A549 (cell line): ENCODE measurements around the gene ZFPM1. TPM values are rescaled to one million over a fixed set of nuclear protein-coding genes. Genes with fewer than 3 reads are reported as not detected.
"Not testable (repeated sequence)": the region's sequence is repeated elsewhere in the genome, so short reads cannot be mapped to it uniquely, and the experiment has no call there.

Source experiments
- ATAC-seq, 2 experiments: fragments of 200-7000 bp in 1 of 2; fragments of >200 bp in 1 of 2; cut with Nextera tagmentation in 1 of 2; cut with Tn5 transposase in 1 of 2; 3 replicates each; pipeline versions ENCODE4 v1.8.0 to v1.9.1; 2018 to 2020; ENCODE audit warnings: mild to moderate bottlenecking in 1 of 2, moderate library complexity in 1 of 2
- CTCF ChIA-PET: fragments of 300-600 bp; sonication (Branson Sonifier 250); formaldehyde crosslinking; extraction: SDS; loops from one replicate; lab custom pipeline; 2021; ENCODE audit warnings: antibody characterized with exemption, inconsistent platforms; lab: Yijun Ruan, JAX
- POLR2A ChIA-PET: fragments of 350-600 bp; formaldehyde crosslinking; extraction: SDS; loops from one replicate; lab custom pipeline; 2021; ENCODE audit warnings: antibody characterized with exemption, inconsistent platforms; lab: Yijun Ruan, JAX
- DNase-seq, 2 experiments: peaks; one replicate each; pipeline versions ENCODE4 v3.0.0 to v3.0.0-alpha.2; 2011 to 2016; ENCODE audit warnings: low read depth in 1 of 2, low spot score in 1 of 2
- FAIRE-seq: peaks from 2 replicates; lab custom pipeline; 2011; peaks lifted over from hg19 to GRCh38; lab: Jason Lieb, UNC
- H3K27ac ChIP-seq, 2 experiments: fragments of >200 bp; sonication (Bioruptor Twin); formaldehyde crosslinking; 3 replicates each; pipeline ENCODE4 v1.5.1; 2016 to 2017
- H3K4me1 ChIP-seq: fragments of >200 bp; sonication (Bioruptor Twin); formaldehyde crosslinking; 3 replicates; pipeline ENCODE4 v1.6.1; 2016
- H3K4me2 ChIP-seq: fragments of >200 bp; sonication (Bioruptor Twin); formaldehyde crosslinking; 3 replicates; pipeline ENCODE4 v1.6.1; 2016
- H3K4me3 ChIP-seq: fragments of >200 bp; sonication (Bioruptor Twin); formaldehyde crosslinking; 3 replicates; pipeline ENCODE4 v1.5.1; 2016
- H3K9me3 ChIP-seq: fragments of >200 bp; sonication (Bioruptor Twin); formaldehyde crosslinking; 3 replicates; pipeline ENCODE4 v1.6.1; 2016
- BHLHE40 ChIP-seq: IDR thresholded peaks from 2 replicates; pipeline ENCODE4 v1.6.1; 2012; ENCODE audit warnings: low read depth, low read length, inconsistent platforms
- CBX2 ChIP-seq: fragments of 200-600 bp; sonication (generic); IDR thresholded peaks from 2 replicates; pipeline ENCODE4 v1.6.1; 2016; ENCODE audit warnings: low read depth, mild to moderate bottlenecking, borderline replicate concordance
- CHD4 ChIP-seq: fragments of 200-600 bp; sonication (generic); IDR thresholded peaks from 2 replicates; pipeline ENCODE4 v1.6.1; 2016; ENCODE audit warnings: antibody characterized with exemption, mild to moderate bottlenecking, borderline replicate concordance
- EHMT2 ChIP-seq: fragments of 200-600 bp; sonication (generic); IDR thresholded peaks from 2 replicates; pipeline ENCODE4 v1.6.1; 2016; ENCODE audit warnings: antibody characterized with exemption, low read depth, mild to moderate bottlenecking, moderate library complexity
- EP300 ChIP-seq, 2 experiments: fragments of >200 bp; sonication (Bioruptor Twin); formaldehyde crosslinking; IDR thresholded peaks; 2 replicates in 1 of 2; 3 replicates in 1 of 2; pipeline ENCODE4 v1.6.1; 2016 to 2017
- FOSL2 ChIP-seq, 2 experiments: fragments of 450-650 bp in 1 of 2; fragments of >200 bp in 1 of 2; sonication (Bioruptor Twin) in 1 of 2; formaldehyde crosslinking; IDR thresholded peaks; 2 replicates each; pipeline versions ENCODE4 v1.5.0 to v1.6.1; 2016 to 2020; ENCODE audit warnings: mild to moderate bottlenecking in 1 of 2, moderate library complexity in 1 of 2
- HDAC2 ChIP-seq: fragments of 200-600 bp; sonication (generic); IDR thresholded peaks from 2 replicates; pipeline ENCODE4 v1.6.1; 2016
- HEYL ChIP-seq: fragments of 250-450 bp; sonication (Bioruptor Pico); IDR thresholded peaks from 2 replicates; pipeline ENCODE4 v1.8.0; 2021; ENCODE audit warnings: mild to moderate bottlenecking, moderate library complexity
- HMGXB4 ChIP-seq: fragments of 250-450 bp; sonication (Bioruptor Pico); IDR thresholded peaks from 2 replicates; pipeline ENCODE4 v1.5.0; 2021; ENCODE audit warnings: mild to moderate bottlenecking, moderate library complexity, borderline replicate concordance
- JUN ChIP-seq, 2 experiments: fragments of >200 bp; sonication (Bioruptor Twin); formaldehyde crosslinking; IDR thresholded peaks; 2 replicates in 1 of 2; 3 replicates in 1 of 2; pipeline ENCODE4 v1.6.1; 2016 to 2017
- NPAS2 ChIP-seq: fragments of 250-450 bp; sonication (Bioruptor Pico); IDR thresholded peaks from 2 replicates; pipeline ENCODE4 v1.8.0; 2022; ENCODE audit warnings: mild to moderate bottlenecking, moderate library complexity, borderline replicate concordance
- NR3C1 ChIP-seq: fragments of >200 bp; sonication (Bioruptor Twin); formaldehyde crosslinking; IDR thresholded peaks from 3 replicates; pipeline ENCODE4 v1.6.1; 2017
- PBX3 ChIP-seq: IDR thresholded peaks from 2 replicates; pipeline ENCODE4 v1.6.1; 2012
- RCOR1 ChIP-seq: fragments of 150-350 bp; IDR thresholded peaks from 2 replicates; pipeline ENCODE4 v1.6.1; 2014; ENCODE audit warnings: antibody characterized with exemption, low read length, low read depth
- RFX5 ChIP-seq: fragments of 450-650 bp; IDR thresholded peaks from 2 replicates; pipeline ENCODE4 v1.7.1; 2014; ENCODE audit warnings: antibody characterized with exemption, mild to moderate bottlenecking, moderate library complexity
- SMC3 ChIP-seq: fragments of >200 bp; sonication (Bioruptor Twin); formaldehyde crosslinking; IDR thresholded peaks from 3 replicates; pipeline ENCODE4 v1.6.1; 2018; ENCODE audit warnings: inconsistent platforms
- SREBF2 ChIP-seq: fragments of 450-650 bp; IDR thresholded peaks from 2 replicates; pipeline ENCODE4 v1.6.1; 2014; ENCODE audit warnings: mild to moderate bottlenecking, moderate library complexity
- TFCP2L1 ChIP-seq: fragments of 250-450 bp; sonication (Bioruptor Pico); IDR thresholded peaks from 2 replicates; pipeline ENCODE4 v1.5.0; 2021; ENCODE audit warnings: mild to moderate bottlenecking
- TP53 ChIP-seq: fragments of 250-450 bp; sonication (Bioruptor Pico); IDR thresholded peaks from 2 replicates; pipeline ENCODE4 v1.5.0; 2021; ENCODE audit warnings: mild to moderate bottlenecking, moderate library complexity
- ZC3H11A ChIP-seq: fragments of 450-650 bp; IDR thresholded peaks from 2 replicates; pipeline ENCODE4 v1.6.1; 2014; ENCODE audit warnings: antibody characterized with exemption, mild to moderate bottlenecking
- ZFP36 ChIP-seq: fragments of 450-650 bp; IDR thresholded peaks from 2 replicates; pipeline ENCODE4 v1.6.1; 2014; ENCODE audit warnings: borderline replicate concordance; ENCODE audit not compliant: partially characterized antibody
- WGBS: methylation state at CpG from one replicate; pipeline ENCODE4 v1.1.6; 2017; ENCODE audit errors: missing lambda C conversion rate; 5-methylcytosine and 5-hydroxymethylcytosine counted together
- polyA plus RNA-seq, 4 experiments: library from polyadenylated mRNA; depleted of rRNA in 3 of 4; stranded (reverse); fragments of >200 nt; fragmentation: RNase III in 1 of 4; extraction: RNeasy Plus Mini Kit Qiagen cat#74134 plus additional on column Dnase treatment in 1 of 4; gene quantifications; 2 replicates in 3 of 4; 3 replicates in 1 of 4; pipeline ENCODE4 v1.2.3, GENCODE V29; 2011 to 2017
- TF ChIP-seq, protein P1 (sequence below): fragments of 250-450 bp; sonication (Bioruptor Pico); IDR thresholded peaks from 2 replicates; pipeline ENCODE4 v1.5.0; 2020; ENCODE audit warnings: low read depth, mild to moderate bottlenecking, moderate library complexity
- TF ChIP-seq, protein P2 (sequence below): fragments of 450-650 bp; IDR thresholded peaks from 2 replicates; pipeline ENCODE4 v1.6.1; 2014; ENCODE audit warnings: antibody characterized with exemption
- TF ChIP-seq, protein P3 (sequence below): IDR thresholded peaks from 2 replicates; pipeline ENCODE4 v1.6.1; 2012

Gene ZFPM1
- polyA plus RNA-seq, 2 of the 4 experiments (the other 2 are of a cell fraction): 0.36 to 2.5 TPM

- ChIA-PET CTCF (no interaction called here), POLR2A (no interaction called here)
- no peak for DNase-seq
- no peaks in the 10 kb centered on the region for H3K9me3 ChIP-seq
- no peak for TF ChIP-seq EHMT2
- TF ChIP-seq EP300 (IDR thresholded peaks at IDR 0.05): no peak
- TF ChIP-seq RFX5: no peak
- TF ChIP-seq HMGXB4 (CRISPR knock-in tag): no peak
- TF ChIP-seq, protein P1, sequence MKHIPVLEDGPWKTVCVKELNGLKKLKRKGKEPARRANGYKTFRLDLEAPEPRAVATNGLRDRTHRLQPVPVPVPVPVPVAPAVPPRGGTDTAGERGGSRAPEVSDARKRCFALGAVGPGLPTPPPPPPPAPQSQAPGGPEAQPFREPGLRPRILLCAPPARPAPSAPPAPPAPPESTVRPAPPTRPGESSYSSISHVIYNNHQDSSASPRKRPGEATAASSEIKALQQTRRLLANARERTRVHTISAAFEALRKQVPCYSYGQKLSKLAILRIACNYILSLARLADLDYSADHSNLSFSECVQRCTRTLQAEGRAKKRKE: no peak
- TF ChIP-seq, protein P2, sequence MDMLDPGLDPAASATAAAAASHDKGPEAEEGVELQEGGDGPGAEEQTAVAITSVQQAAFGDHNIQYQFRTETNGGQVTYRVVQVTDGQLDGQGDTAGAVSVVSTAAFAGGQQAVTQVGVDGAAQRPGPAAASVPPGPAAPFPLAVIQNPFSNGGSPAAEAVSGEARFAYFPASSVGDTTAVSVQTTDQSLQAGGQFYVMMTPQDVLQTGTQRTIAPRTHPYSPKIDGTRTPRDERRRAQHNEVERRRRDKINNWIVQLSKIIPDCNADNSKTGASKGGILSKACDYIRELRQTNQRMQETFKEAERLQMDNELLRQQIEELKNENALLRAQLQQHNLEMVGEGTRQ: no peak
- no peak for TF ChIP-seq NR3C1
- TF ChIP-seq HEYL (CRISPR knock-in tag): no peak
- TF ChIP-seq TFCP2L1 (CRISPR knock-in tag): no peak
- no peak for TF ChIP-seq HDAC2
- TF ChIP-seq SREBF2: no peak
- no peak for TF ChIP-seq FOSL2 (IDR thresholded peaks at IDR 0.05)
- TF ChIP-seq FOSL2 (CRISPR knock-in tag; IDR thresholded peaks at IDR 0.05): no peak
- TF ChIP-seq TP53: no peak
- no peak for TF ChIP-seq RCOR1
- no peak overlapping the region for H3K4me3 ChIP-seq
- no peak overlapping the region for H3K27ac ChIP-seq
- no peak for ATAC-seq
- no peaks in the 10 kb centered on the region for H3K4me1 ChIP-seq
- 91% methylated on average over 22 of the region's 29 CpGs for WGBS
- no peak for FAIRE-seq
- H3K4me2 ChIP-seq: no peak overlapping the region
Observed at GRCh38 chr16:88409296-88410065, 43.6 kb upstream of the ZFPM1 start.

DNA sequence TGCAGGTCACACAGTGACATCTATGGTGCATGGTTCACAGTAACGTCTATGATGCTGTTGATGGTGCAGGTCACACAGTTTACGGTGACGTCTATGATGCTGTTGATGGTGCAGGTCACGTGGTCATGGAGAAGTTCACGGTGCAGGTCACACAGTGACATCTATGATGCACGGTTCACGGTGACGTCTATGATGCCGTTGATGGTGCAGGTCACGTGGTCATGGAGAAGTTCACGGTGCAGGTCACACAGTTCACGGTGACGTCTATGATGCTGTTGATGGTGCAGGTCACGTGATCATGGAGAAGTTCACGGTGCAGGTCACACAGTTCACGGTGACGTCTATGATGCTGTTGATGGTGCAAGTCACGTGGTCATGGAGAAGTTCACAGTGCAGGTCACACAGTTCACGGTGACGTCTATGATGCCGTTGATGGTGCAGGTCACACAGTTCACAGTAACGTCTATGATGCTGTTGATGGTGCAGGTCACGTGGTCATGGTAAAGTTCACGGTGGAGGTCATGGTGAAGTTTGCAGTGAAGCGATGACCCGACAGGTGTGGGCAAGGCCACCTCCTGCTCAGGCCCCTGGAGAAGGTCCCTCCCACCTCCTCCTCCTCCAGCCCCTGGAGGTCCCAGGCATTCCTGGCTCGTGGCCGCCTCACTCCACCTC is 42.6 kb upstream of the ZFPM1 start:
- POLR2A ChIA-PET, H3K4me3 ChIP-seq, H3K27ac ChIP-seq, CTCF ChIA-PET, H3K4me2 ChIP-seq, H3K9me3 ChIP-seq, H3K4me1 ChIP-seq, DNase-seq, ATAC-seq: not testable (repeated sequence)
- WGBS: 93% methylated on average over 28 of the region's 28 CpGs
- FAIRE-seq: peak; percentile 7

DNA sequence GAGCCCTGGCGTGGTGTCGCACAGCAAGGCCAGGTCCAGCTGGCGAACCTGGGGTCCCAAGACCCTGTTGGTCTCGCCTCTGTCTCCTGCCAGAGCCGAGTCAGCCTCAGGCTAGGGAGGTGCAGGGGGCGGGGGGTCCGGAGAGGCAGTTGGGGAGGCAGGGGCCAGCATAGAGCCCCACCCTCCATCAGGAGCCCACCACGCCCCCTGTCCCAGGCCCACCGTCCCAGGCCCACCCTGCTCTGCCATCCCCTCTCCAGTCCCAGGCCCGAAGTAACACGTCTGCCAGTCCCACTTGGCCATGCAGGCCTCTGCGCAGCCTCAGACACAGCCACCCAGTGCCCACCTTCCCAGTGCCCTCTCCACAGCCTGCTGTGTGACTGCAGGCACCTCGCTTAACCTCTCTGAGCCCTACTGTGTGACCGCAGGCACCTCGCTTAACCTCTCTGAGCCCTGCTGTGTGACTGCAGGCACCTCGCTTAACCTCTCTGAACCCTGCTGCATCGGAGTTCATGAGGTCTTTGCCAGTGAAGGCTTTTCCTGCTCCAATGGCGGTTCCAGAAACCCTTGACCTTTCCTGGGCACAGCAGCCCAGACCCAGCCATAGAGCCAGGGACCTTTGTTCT is 41.0 kb upstream of the ZFPM1 start:
- CTCF ChIA-PET: interaction anchor here (0.6 to 1.3 kb wide), 2 partner anchors 28 to 277 kb away, joined by 3 read pairs; no protein-coding TSS in a partner anchor
- TF ChIP-seq ZFP36 (peak; percentile 99), CHD4 (no peak), NPAS2 (CRISPR knock-in tag) (no peak), JUN (IDR thresholded peaks at IDR 0.05) (peak in 1 of 2 experiments; percentile 55; a peak in 1 of 5 replicates), TFCP2L1 (CRISPR knock-in tag) (0 out of 2 replicates have a peak, but pooled peaks have one; percentile 43), SMC3 (no peak), BHLHE40 (no peak), PBX3 (no peak), NR3C1 (no peak), CBX2 (no peak), EP300 (IDR thresholded peaks at IDR 0.05) (no peak), ZC3H11A (no peak), HEYL (CRISPR knock-in tag) (no peak)
- TF ChIP-seq, protein P3, sequence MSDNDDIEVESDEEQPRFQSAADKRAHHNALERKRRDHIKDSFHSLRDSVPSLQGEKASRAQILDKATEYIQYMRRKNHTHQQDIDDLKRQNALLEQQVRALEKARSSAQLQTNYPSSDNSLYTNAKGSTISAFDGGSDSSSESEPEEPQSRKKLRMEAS: no peak
- TF ChIP-seq, all 56 proteins: peak for 3
- H3K4me1 ChIP-seq: no peaks in the 10 kb centered on the region
- H3K9me3 ChIP-seq: no peaks in the 10 kb centered on the region
- no peak overlapping the region for H3K4me2 ChIP-seq
- no peak overlapping the region for H3K27ac ChIP-seq
- DNase-seq (no peak), FAIRE-seq (no peak), ATAC-seq (no peak)
- POLR2A ChIA-PET: no interaction called here
- no peak overlapping the region for H3K4me3 ChIP-seq
- WGBS: 95% methylated on average over 10 of the region's 18 CpGs
